ENCODE data around the gene TKTL1. TPM values are rescaled to one million over a fixed set of nuclear protein-coding genes. Genes with fewer than 3 reads are reported as not detected.

The TKTL1 gene
- total RNA-seq, 1 experiment from 2014 or later, result not detected

DNA sequence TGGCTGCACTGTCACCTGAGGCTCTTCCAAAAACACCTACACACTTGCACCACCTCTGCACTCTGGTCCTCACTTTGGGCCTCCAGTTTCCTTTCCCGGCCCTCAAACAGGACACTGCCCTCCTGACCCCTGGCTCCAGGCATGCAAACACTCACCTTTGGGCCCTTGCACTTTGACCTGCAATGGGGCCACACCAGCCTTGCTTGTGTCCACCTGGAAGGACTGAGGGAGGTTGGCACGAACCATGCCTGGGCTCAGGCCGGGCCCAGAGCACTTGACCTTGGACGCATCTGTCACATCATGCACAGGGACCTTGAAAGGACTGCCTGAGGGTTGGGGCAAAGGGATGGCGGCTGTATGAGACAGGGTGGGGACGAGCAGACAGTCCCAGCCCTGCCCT lies 63.2 kb downstream of the TKTL1 start:
- H3K4me1 ChIP-seq (ENCODE audit: control insufficient read depth, insufficient read depth, low read length), result no peaks in the 10 kb centered on the region
- intact Hi-C loops (cut with micrococcal nuclease; ENCODE audit: unreplicated experiment), result no loop called here
- no peak overlapping the region for H3K27ac ChIP-seq (ENCODE audit: low read length)
- ChIA-PET POLR2A (no interaction called here), CTCF (no interaction called here)
- no peaks in the 10 kb centered on the region for H3K27me3 ChIP-seq (ENCODE audit: control insufficient read depth, insufficient read depth, low read length)
- no peaks in the 10 kb centered on the region for H3K9me3 ChIP-seq (ENCODE audit: control insufficient read depth, insufficient read depth, low read depth, low read length)
- DNase-seq (ENCODE audit: low read depth, low spot score), result no peak
- in situ Hi-C loops (cut with HindIII; ENCODE audit: low pct_unique_long_range_greater_than_20kb, low sequenced_read_pairs), result no loop called here
- H3K4me3 ChIP-seq (ENCODE audit: low read depth in 2 of 2, low read length in 2 of 2), result no peak overlapping the region
- peaks cover 14% of the 10 kb centered on the region for H3K36me3 ChIP-seq (ENCODE audit: control insufficient read depth, insufficient read depth, low read length)
- BruUV-seq (replicated peaks), result no TSS peak
- ATAC-seq, result no peak
- TF ChIP-seq SIN3A (IDR thresholded peaks at IDR 0.05; ENCODE audit: borderline replicate concordance, insufficient read depth, low read depth, low read length) (no peak), CTCF (IDR thresholded peaks at IDR 0.05) (no peak), TCF7L2 (IDR thresholded peaks at IDR 0.05; ENCODE audit: low read depth, low read length) (no peak), POLR2AphosphoS5 (IDR thresholded peaks at IDR 0.05; ENCODE audit: low read depth, low read length) (no peak), REST (IDR thresholded peaks at IDR 0.05; ENCODE audit: insufficient read depth in 1 of 2, low read depth in 2 of 2, low read length in 1 of 2) (no peak)

GRCh38 chrX:154359362-154360154 lies 64.0 kb downstream of the TKTL1 start:
- in situ Hi-C loops (cut with HindIII; ENCODE audit: low pct_unique_long_range_greater_than_20kb, low sequenced_read_pairs) (no loop called here), intact Hi-C loops (cut with micrococcal nuclease; ENCODE audit: unreplicated experiment) (no loop called here)
- H3K36me3 ChIP-seq (ENCODE audit: control insufficient read depth, insufficient read depth, low read length), result peaks cover 14% of the 10 kb centered on the region
- H3K27ac ChIP-seq (ENCODE audit: low read length), result no peak overlapping the region
- H3K27me3 ChIP-seq (ENCODE audit: control insufficient read depth, insufficient read depth, low read length), result no peaks in the 10 kb centered on the region
- BruUV-seq (replicated peaks), result TSS peak; percentile 49
- no peak overlapping the region for H3K4me3 ChIP-seq (ENCODE audit: low read depth in 2 of 2, low read length in 2 of 2)
- CTCF ChIA-PET, result no interaction called here
- H3K9me3 ChIP-seq (ENCODE audit: control insufficient read depth, insufficient read depth, low read depth, low read length), result no peaks in the 10 kb centered on the region
- POLR2A ChIA-PET, result no interaction called here
- no peak for ATAC-seq
- no peak for DNase-seq (ENCODE audit: low read depth, low spot score)
- no peaks in the 10 kb centered on the region for H3K4me1 ChIP-seq (ENCODE audit: control insufficient read depth, insufficient read depth, low read length)
- TF ChIP-seq CTCF (IDR thresholded peaks at IDR 0.05) (no peak), POLR2AphosphoS5 (IDR thresholded peaks at IDR 0.05; ENCODE audit: low read depth, low read length) (no peak), SIN3A (IDR thresholded peaks at IDR 0.05; ENCODE audit: borderline replicate concordance, insufficient read depth, low read depth, low read length) (no peak), REST (IDR thresholded peaks at IDR 0.05; ENCODE audit: insufficient read depth in 1 of 2, low read depth in 2 of 2, low read length in 1 of 2) (no peak), TCF7L2 (IDR thresholded peaks at IDR 0.05; ENCODE audit: low read depth, low read length) (no peak)

All from Panc1 (cell line).